Measurements from ENCODE around the gene FADS2. TPM values are rescaled to one million over a fixed set of nuclear protein-coding genes. Genes with fewer than 3 reads are reported as not detected.

Gene FADS2
- total RNA-seq, 1 donor from 2014 or later, result 208 TPM

GRCh38 chr11:61900251-61900650 lies 72.2 kb downstream of the FADS2 start:
- no peak for DNase-seq (ENCODE audit: extremely low read depth, low read depth, low spot score)

- DNase-seq (ENCODE audit: extremely low read depth, low read depth, low spot score), result no peak
Observed at GRCh38 chr11:61901397-61901796, 73.3 kb downstream of the FADS2 start.

DNA sequence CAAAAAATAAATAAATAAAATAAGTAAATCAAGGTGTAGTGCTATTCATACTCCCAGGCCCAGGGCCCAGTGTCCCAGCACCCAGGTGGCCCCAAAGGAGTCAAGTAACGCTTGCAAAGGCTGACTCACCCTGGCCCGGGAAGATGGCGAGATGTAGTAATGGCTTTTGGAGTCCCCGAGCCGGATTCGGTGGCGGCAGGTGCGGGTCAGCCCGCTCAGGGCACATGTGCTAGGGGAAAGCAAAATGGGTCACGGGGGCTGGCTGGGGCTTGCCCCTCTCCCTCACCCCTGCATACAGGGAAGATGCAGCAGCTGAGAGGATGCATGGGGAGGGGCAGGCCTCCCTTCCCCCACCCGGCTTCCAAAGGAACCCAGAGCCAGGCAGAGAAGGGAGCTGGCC lies 74.2 kb downstream of the FADS2 start:
- DNase-seq (ENCODE audit: extremely low read depth, low read depth, low spot score), result no peak

- DNase-seq (ENCODE audit: extremely low read depth, low read depth, low spot score), result no peak
Observed at GRCh38 chr11:61903845-61904244, 75.7 kb downstream of the FADS2 start.

- no peak for DNase-seq (ENCODE audit: extremely low read depth, low read depth, low spot score)
Observed at GRCh38 chr11:61904539-61905048, 76.5 kb downstream of the FADS2 start.

GRCh38 chr11:61905067-61905696 lies 77.1 kb downstream of the FADS2 start:
- DNase-seq (ENCODE audit: extremely low read depth, low read depth, low spot score), result no peak

DNA sequence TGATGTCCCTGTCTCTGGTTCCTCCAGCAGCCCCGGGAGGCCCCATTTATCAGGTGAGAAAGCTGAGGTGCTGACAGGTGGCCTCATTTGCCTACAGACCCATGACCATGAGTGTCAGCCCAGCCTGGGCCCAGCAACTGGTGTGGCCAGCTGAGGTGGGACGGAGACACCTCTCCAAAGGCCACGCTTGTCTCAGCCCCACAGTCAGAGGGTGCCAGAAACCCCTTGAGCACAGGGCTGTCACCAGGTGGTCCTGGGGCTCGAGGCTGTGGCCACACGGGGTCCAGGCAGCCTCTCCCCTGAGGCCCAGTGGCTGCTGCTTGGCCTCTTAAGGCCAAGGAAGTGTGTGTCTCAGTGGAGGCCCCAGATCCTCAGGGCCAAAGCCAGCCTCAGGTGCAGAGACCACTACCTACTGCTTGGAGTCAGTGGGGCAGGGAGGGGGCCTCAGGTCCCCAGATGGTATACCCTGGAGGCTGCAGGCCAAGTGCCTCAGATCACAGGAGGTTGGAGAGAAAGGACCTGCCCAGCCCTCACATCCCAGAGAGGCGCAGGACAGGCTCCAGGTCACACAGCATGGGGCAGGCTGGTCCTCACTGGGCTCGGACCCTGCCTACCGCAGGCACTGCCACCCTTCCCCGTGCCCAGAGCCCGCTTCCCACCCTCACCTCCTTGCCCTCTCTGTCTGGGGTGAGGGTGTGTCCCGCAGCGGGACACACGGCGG lies 77.9 kb downstream of the FADS2 start:
- no peak for DNase-seq (ENCODE audit: extremely low read depth, low read depth, low spot score)

GRCh38 chr11:61906522-61906909 lies 78.4 kb downstream of the FADS2 start:
- no peak for DNase-seq (ENCODE audit: extremely low read depth, low read depth, low spot score)

DNA sequence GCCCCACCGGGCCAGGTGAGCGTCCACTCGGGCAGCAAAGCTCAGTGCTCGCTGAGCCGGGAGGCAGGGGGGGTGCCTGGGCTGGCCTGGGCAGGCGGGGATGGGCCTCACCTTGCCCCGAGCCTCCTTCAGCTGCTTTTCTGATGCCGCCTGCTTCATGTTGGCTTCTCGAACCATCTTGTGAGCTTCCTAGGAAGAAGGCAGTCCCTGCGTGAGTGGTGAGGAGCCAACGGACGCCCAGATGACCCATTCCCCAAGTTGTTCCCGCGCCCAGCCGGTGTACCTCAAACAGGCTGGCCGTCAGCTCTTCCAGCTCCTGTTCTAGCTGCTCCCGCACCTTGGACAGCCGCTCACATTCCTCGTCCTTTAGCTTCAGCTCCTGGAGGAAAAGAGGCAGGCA lies 79.2 kb downstream of the FADS2 start:
- DNase-seq (ENCODE audit: extremely low read depth, low read depth, low spot score), result no peak

DNA sequence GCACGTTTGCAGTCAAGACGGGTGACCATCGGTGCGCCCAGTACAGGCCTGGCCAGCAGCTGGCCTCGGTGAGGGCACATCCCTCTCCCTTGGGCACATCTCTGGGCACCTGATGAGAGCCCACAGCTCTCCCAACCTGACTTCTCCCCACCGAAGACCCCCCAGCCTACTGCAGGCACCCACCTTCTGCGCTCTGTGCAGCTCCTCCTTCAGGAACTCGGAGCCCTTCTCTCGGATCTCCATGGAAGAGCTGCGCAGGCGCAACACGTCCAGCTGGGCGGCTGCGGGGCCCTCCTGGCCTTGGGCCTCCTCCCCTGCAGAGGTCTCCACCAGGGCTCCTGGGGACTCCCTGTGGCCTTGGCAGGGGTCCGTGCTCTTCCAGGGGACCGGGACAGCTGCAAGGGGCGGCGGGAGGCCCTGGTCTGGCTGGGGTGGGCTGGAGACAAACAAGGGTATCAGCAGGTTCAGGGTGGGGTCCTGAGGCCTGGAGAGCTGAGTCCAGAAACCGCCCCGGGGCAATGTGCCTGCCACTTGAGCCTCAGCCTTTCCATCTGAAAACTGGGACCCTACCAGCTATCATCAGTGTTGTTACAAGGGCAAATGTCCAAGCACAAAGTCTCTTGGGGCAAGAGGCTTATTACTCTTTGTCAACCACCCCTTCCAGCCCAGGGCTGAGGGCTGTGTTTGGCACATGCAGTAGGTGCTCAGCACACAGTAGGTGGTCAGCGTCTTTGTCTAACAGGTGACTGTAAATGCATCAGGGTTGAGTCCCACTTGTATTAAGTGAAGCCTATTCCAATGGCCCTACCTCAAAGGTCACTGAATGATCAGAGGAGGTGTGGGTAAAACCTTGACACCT lies 80.0 kb downstream of the FADS2 start:
- DNase-seq (ENCODE audit: extremely low read depth, low read depth, low spot score), result no peak

DNA sequence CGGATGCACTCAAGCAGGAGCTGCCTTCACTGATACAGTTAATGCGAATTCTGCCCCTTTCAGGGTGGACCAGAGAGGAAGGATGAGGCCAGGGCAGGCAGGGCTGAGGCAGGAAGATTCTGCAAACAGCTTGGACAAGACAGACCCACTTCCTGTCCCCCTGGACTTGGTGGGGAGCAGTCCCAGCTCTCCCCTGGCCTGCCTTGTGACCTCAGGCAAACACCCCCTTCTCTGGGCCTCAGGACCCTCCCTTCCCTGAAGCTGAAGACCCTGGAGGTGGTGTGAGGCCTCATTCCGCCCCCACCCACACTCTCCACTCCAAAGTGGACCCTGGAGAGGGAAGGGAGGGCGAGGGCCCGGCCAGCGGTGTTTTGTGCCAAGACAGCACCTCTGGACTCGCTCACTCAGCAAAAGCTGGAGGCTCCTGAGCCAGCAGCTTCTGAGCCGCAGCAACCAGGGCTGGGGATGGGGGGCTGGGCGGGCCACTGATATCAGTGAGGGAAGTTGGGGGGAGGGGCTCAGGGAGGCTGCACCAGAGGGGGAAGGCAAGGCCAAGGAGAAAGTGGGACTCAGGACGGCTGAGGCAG lies 80.7 kb downstream of the FADS2 start:
- no peak for DNase-seq (ENCODE audit: extremely low read depth, low read depth, low spot score)

GRCh38 chr11:61910187-61911127 lies 82.4 kb downstream of the FADS2 start:
- DNase-seq (ENCODE audit: extremely low read depth, low read depth, low spot score), result no peak

DNA sequence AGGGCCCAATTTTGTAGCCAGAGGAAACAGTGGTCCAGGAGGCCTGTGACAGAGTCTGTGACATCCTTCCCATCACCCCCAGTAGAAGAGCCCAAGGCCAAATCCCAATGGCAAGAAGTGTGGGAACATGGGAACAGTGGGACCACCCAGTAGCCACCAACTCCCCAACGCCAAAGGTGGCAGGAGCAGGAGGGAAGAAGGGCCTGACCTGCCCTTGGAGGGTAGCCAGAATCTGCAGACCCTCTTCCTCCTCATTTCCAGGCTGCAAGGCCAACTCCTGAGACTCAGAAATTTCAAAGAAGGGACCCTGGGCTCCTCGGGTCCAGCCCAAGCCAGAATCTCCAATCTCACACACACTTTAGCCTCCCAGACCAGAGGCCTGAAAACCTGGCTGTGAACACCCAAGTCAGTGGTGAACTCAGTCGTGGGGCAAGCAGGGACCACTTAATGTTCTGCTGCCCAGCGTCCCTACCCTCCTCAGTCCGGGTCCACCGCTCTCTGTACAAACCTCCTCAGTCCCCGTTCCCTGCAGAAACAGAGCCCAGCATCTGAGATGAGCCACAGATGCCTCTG lies 83.1 kb downstream of the FADS2 start:
- DNase-seq (ENCODE audit: extremely low read depth, low read depth, low spot score), result no peak

DNA sequence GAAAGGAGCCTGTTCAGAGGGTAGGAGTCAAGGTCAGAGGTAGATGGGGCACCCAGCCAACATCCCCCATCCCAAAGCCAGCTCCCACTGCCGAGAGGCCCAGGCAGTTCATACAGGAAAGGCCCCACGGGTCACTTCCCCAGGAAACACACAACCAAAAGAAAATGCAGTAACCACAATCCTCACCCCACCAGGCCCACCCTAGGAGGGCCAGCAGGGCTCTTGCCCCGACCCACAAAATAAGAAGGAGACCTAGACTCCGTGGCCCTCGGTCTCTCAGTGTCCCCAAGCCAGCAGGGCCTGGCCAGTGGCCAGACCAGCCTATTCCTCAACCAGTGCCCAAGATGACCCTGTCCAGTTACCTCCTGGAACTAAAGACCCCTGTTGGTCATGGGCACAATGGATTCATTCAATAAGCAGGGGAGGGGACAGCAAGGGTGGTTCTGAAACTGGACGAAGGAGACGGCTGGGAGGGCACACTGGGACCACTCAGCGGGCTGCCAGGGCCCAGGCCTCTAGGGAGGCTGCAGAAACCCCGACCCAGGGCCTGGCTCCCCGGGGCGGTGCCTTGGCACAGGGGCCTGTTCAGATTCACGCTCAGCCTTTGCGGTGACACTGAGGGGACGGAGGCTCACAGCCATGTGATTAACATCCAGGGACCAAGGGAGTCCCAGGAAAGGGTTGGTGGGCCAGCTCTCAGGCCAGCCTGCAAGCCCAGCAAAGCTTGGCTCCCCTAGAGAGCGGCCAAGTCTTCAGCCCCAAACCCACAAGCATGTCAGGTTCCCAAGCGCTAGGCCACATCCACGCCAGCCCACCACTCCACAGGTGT lies 83.8 kb downstream of the FADS2 start:
- no peak for DNase-seq (ENCODE audit: extremely low read depth, low read depth, low spot score)

- DNase-seq (ENCODE audit: extremely low read depth, low read depth, low spot score), result no peak
Observed at GRCh38 chr11:61912530-61912898, 84.4 kb downstream of the FADS2 start.

- no peak for DNase-seq (ENCODE audit: extremely low read depth, low read depth, low spot score)
Observed at GRCh38 chr11:61912991-61913698, 85.0 kb downstream of the FADS2 start.

- no peak for DNase-seq (ENCODE audit: extremely low read depth, low read depth, low spot score)
Observed at GRCh38 chr11:61913699-61914395, 85.7 kb downstream of the FADS2 start.
